GM12878 (cell line): ENCODE measurements around the gene LAMA4. TPM values are rescaled to one million over a fixed set of nuclear protein-coding genes. Genes with fewer than 3 reads are reported as not detected.

ENCODE experiments used
- ATAC-seq: fragments of 200-7000 bp; cut with Tn5 transposase; 3 replicates; pipeline ENCODE4 v1.9.1; 2020; ENCODE audit warnings: mild to moderate bottlenecking, moderate library complexity
- BruUV-seq: library from RNA; stranded (reverse); fragments of 400-500 nt; replicated peaks from 2 replicates; lab custom pipeline; 2021; lab: Mats Ljungman, UMichigan
- CTCF ChIA-PET: fragments of 300-600 bp; sonication (Branson Sonifier 250); formaldehyde crosslinking; extraction: SDS; loops from one replicate; lab custom pipeline; 2021; ENCODE audit warnings: inconsistent platforms; lab: Yijun Ruan, JAX
- POLR2A ChIA-PET: fragments of 350-600 bp; formaldehyde crosslinking; extraction: SDS; loops from one replicate; lab custom pipeline; 2021; ENCODE audit warnings: inconsistent platforms; lab: Charles Lee
- RAD21 ChIA-PET: fragments of 300-600 bp; sonication (Branson Sonifier 250); formaldehyde crosslinking; loops from one replicate; lab custom pipeline; 2023; ENCODE audit warnings: antibody characterized with exemption; ENCODE audit not compliant: unreplicated experiment; lab: Charles Lee
- SMC1A ChIA-PET: fragments of 300-600 bp; sonication (Branson Sonifier 250); formaldehyde crosslinking; loops from one replicate; lab custom pipeline; 2023; ENCODE audit not compliant: unreplicated experiment, uncharacterized antibody; lab: Charles Lee
- DNase-seq: peaks from one replicate; pipeline ENCODE4 v3.0.0-alpha.2; 2011; ENCODE audit warnings: low read depth, low spot score
- FAIRE-seq: peaks from 3 replicates; lab custom pipeline; 2011; peaks lifted over from hg19 to GRCh38; lab: Jason Lieb, UNC
- H2AFZ ChIP-seq: 2 replicates; pipeline ENCODE4 v1.6.0; 2011; ENCODE audit warnings: low read depth, low read length, control low read depth; ENCODE audit not compliant: control insufficient read depth
- H3K27ac ChIP-seq: 2 replicates; pipeline ENCODE4 v1.5.1; 2011; ENCODE audit warnings: control low read depth; ENCODE audit not compliant: control insufficient read depth, insufficient read depth
- H3K27me3 ChIP-seq, 2 experiments: replicated peaks in 1 of 2; 2 replicates each; pipeline versions ENCODE4 v1.6.0 to v1.6.1; 2011; ENCODE audit warnings: low read length in 1 of 2; ENCODE audit not compliant: control insufficient read depth in 2 of 2, insufficient read depth in 2 of 2
- H3K36me3 ChIP-seq, 2 experiments: 2 replicates each; pipeline ENCODE4 v1.5.1; 2011; ENCODE audit warnings: low read length in 1 of 2; ENCODE audit not compliant: control insufficient read depth in 2 of 2, insufficient read depth in 2 of 2
- H3K4me1 ChIP-seq: 2 replicates; pipeline ENCODE4 v1.6.1; 2011; ENCODE audit warnings: mild to moderate bottlenecking, low read length, moderate library complexity, mixed read lengths; ENCODE audit not compliant: control insufficient read depth, insufficient read depth
- H3K4me2 ChIP-seq: 2 replicates; pipeline ENCODE4 v1.6.0; 2011; ENCODE audit warnings: control low read depth; ENCODE audit not compliant: control insufficient read depth, insufficient read depth
- H3K4me3 ChIP-seq: fragments of 200-600 bp; sonication (generic); 2 replicates; pipeline ENCODE4 v1.5.1; 2016
- H3K79me2 ChIP-seq: 2 replicates; pipeline ENCODE4 v1.6.0; 2011; ENCODE audit warnings: low read length; ENCODE audit not compliant: control insufficient read depth, insufficient read depth
- H3K9ac ChIP-seq: 2 replicates; pipeline ENCODE4 v1.8.0; 2011; ENCODE audit warnings: low read length, control low read depth, mixed read lengths; ENCODE audit not compliant: control insufficient read depth, insufficient read depth
- H3K9me3 ChIP-seq: replicated peaks from 3 replicates; pipeline ENCODE4 v1.5.1; 2011; ENCODE audit warnings: mild to moderate bottlenecking, low read length; ENCODE audit not compliant: control insufficient read depth, insufficient read depth
- H4K20me1 ChIP-seq: 2 replicates; pipeline ENCODE4 v1.6.0; 2011; ENCODE audit not compliant: control insufficient read depth, insufficient read depth
- CHD1 ChIP-seq: IDR thresholded peaks from 2 replicates; pipeline ENCODE4 v1.6.1; 2012; ENCODE audit warnings: low read depth, low read length, improper control_type of control experiment
- PML ChIP-seq: IDR thresholded peaks from 2 replicates; pipeline ENCODE4 v1.6.1; 2012; ENCODE audit warnings: low read length, inconsistent platforms
- TCF12 ChIP-seq: IDR thresholded peaks from 2 replicates; pipeline ENCODE4 v1.6.1; 2011; ENCODE audit warnings: low read depth, mild to moderate bottlenecking, low read length
- WGBS: methylation state at CpG from one replicate; pipeline ENCODE4 v1.1.6; 2016; ENCODE audit warnings: low lambda C conversion rate; ENCODE audit not compliant: insufficient replicate concordance, insufficient coverage; ENCODE audit errors: missing lambda C conversion rate; 5-methylcytosine and 5-hydroxymethylcytosine counted together
- in situ Hi-C: fragments of 300-500 bp; cut with MboI; formaldehyde crosslinking; loops from 9 replicates; pipeline ENCODE4 v1.14.3; 2018; ENCODE audit warnings: mixed read lengths
- intact Hi-C: fragments of 100-400 bp; cut with micrococcal nuclease; formaldehyde crosslinking; loops from one replicate; pipeline ENCODE4 v1.14.2; 2022; ENCODE audit not compliant: unreplicated experiment
- polyA plus RNA-seq, 11 experiments: library from polyadenylated mRNA; depleted of rRNA in 4 of 11; unstranded in 6 of 11; stranded (reverse) in 5 of 11; fragments of >200 nt; fragmentation: Nextera tagmentation in 4 of 11; fragmentation: Illumina TruSeq in 1 of 11; extraction: Ambion mirVana in 4 of 11; extraction: Trizol in 1 of 11; gene quantifications; 1 replicate in 1 of 11; 2 replicates in 10 of 11; pipeline versions ENCODE4 v1.2.1 to v1.2.3, GENCODE V29; 2011 to 2016; ENCODE audit warnings: inconsistent platforms in 2 of 11, missing spikeins in 2 of 11, low read depth in 1 of 11
- total RNA-seq, 4 experiments: library from RNA; depleted of rRNA in 3 of 4; stranded (reverse); fragments of >200 nt in 3 of 4; fragmentation: Illumina TruSeq in 1 of 4; extraction: Trizol in 1 of 4; gene quantifications; 2 replicates each; pipeline versions ENCODE4 v1.2.1 to v1.2.3, GENCODE V29; 2013 to 2021
- TF ChIP-seq, protein P1 (sequence below): IDR thresholded peaks from 2 replicates; pipeline ENCODE4 v1.6.1; 2011; ENCODE audit warnings: borderline replicate concordance, low read depth, mild to moderate bottlenecking, moderate library complexity, low read length; ENCODE audit not compliant: insufficient read depth, poor library complexity, severe bottlenecking
- TF ChIP-seq, protein P2 (sequence below): fragments of 450-650 bp; conservative IDR thresholded peaks from 2 replicates; pipeline ENCODE4 v1.6.1; 2017; ENCODE audit warnings: mild to moderate bottlenecking, moderate library complexity

LAMA4 gene
- total and polyA plus RNA-seq, 10 of the 15 experiments (the other 5 are each of a cell fraction or from before 2014, with no cell fraction given), result 0.11 to 0.21 (median 0.14) TPM; not detected in 7

DNA sequence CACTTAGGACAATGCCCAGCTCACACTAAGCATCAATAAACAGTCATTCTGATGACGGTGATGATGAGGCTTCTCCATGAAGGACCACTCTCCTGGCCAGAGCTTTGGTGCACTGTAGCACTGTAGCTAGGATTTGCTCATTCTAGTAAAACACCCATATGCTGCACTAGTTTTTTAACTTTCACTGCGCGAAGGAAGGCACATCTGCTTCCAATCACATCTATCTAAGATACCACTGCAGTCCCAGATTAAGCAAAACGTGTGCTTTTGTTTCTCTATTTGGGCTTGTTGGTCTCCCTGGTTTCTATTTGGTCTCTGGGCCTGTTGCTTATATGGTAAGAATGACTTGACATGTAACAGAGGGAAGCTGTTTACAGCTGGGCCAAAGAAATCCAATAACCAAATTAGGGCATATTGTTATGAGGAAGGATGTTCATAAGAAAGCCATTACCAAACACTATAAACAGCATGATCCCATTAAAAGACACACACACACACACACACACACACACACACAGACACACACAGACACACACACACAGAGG lies 104.6 kb downstream of the LAMA4 start (continued):
- TF ChIP-seq, protein P1, sequence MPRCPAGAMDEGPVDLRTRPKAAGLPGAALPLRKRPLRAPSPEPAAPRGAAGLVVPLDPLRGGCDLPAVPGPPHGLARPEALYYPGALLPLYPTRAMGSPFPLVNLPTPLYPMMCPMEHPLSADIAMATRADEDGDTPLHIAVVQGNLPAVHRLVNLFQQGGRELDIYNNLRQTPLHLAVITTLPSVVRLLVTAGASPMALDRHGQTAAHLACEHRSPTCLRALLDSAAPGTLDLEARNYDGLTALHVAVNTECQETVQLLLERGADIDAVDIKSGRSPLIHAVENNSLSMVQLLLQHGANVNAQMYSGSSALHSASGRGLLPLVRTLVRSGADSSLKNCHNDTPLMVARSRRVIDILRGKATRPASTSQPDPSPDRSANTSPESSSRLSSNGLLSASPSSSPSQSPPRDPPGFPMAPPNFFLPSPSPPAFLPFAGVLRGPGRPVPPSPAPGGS, result no peak
- TF ChIP-seq CHD1, result no peak
- TF ChIP-seq, protein P2, sequence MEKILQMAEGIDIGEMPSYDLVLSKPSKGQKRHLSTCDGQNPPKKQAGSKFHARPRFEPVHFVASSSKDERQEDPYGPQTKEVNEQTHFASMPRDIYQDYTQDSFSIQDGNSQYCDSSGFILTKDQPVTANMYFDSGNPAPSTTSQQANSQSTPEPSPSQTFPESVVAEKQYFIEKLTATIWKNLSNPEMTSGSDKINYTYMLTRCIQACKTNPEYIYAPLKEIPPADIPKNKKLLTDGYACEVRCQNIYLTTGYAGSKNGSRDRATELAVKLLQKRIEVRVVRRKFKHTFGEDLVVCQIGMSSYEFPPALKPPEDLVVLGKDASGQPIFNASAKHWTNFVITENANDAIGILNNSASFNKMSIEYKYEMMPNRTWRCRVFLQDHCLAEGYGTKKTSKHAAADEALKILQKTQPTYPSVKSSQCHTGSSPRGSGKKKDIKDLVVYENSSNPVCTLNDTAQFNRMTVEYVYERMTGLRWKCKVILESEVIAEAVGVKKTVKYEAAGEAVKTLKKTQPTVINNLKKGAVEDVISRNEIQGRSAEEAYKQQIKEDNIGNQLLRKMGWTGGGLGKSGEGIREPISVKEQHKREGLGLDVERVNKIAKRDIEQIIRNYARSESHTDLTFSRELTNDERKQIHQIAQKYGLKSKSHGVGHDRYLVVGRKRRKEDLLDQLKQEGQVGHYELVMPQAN, result no peak

DNA sequence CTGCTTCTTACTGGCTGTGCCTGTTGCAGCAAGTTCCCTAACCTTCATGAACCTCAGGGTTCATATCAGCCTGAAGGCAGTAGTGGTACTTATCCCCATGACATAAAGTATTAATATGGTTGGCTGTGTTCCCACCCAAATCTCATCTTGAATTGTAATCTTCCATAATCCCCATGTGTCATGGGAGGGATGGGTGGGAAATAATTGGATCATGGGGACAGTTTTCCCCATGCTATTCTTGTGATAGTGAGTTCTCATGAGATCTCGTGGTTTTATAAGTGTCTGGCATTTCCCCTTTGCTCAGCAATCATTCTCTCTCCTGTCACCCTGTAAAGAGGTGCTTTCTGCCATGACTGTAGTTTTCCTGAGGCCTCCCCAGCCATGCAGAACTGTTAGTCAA lies 105.1 kb downstream of the LAMA4 start:
- no peaks in the 10 kb centered on the region for H3K4me1 ChIP-seq
- no peak for FAIRE-seq
- CTCF ChIA-PET, result interaction anchor here (1.0 kb wide), 1 partner anchor 14 kb away, joined by 3 read pairs; no protein-coding TSS in a partner anchor
- POLR2A ChIA-PET, result no interaction called here
- H3K36me3 ChIP-seq, result no peaks in the 10 kb centered on the region
- H3K27ac ChIP-seq, result no peak overlapping the region
- peaks cover 0 to 3% of the 10 kb centered on the region in 2 experiments; a peak in 1 of 4 replicates for H3K27me3 ChIP-seq
- ATAC-seq, result no peak
- H4K20me1 ChIP-seq, result no peaks in the 10 kb centered on the region
- DNase-seq, result no peak
- RAD21 ChIA-PET, result no interaction called here
- in situ Hi-C loops, result no loop called here
- 0% methylated on average over 1 of the region's 1 CpG for WGBS
- TF ChIP-seq TCF12, result no peak
- no peak for TF ChIP-seq PML
- intact Hi-C loops, result no loop called here
- H2AFZ ChIP-seq, result no peak overlapping the region
- H3K9ac ChIP-seq, result no peak overlapping the region
- no peaks in the 10 kb centered on the region for H3K79me2 ChIP-seq
- no peaks in the 10 kb centered on the region for H3K9me3 ChIP-seq
- no peak overlapping the region for H3K4me2 ChIP-seq
- SMC1A ChIA-PET, result no interaction called here
- no peak overlapping the region for H3K4me3 ChIP-seq
- no TSS peak for BruUV-seq
